Measurements from ENCODE around the gene PPFIBP1.
"Not testable (repeated sequence)": the region's sequence is repeated elsewhere in the genome, so short reads cannot be mapped to it uniquely, and the experiment has no call there.

The PPFIBP1 gene

GRCh38 chr12:27650011-27650410, 126.0 kb downstream of the PPFIBP1 start:
- no peak for ATAC-seq
- H3K4me3 Mint-ChIP-seq, result no peak overlapping the region
- peaks cover 6% of the 10 kb centered on the region for H3K4me1 Mint-ChIP-seq
- H3K27me3 Mint-ChIP-seq, result peaks cover 8% of the 10 kb centered on the region
- no peak overlapping the region for H3K27ac Mint-ChIP-seq
- H3K36me3 Mint-ChIP-seq, result no peaks in the 10 kb centered on the region
- no peaks in the 10 kb centered on the region for H3K9me3 Mint-ChIP-seq

GRCh38 chr12:27651201-27651600, 127.2 kb downstream of the PPFIBP1 start:
- no peak overlapping the region for H3K4me3 Mint-ChIP-seq
- peaks cover 6% of the 10 kb centered on the region for H3K4me1 Mint-ChIP-seq
- peaks cover 8% of the 10 kb centered on the region for H3K27me3 Mint-ChIP-seq
- no peak overlapping the region for H3K27ac Mint-ChIP-seq
- H3K9me3 Mint-ChIP-seq, result no peaks in the 10 kb centered on the region
- no peaks in the 10 kb centered on the region for H3K36me3 Mint-ChIP-seq
- ATAC-seq, result no peak

DNA sequence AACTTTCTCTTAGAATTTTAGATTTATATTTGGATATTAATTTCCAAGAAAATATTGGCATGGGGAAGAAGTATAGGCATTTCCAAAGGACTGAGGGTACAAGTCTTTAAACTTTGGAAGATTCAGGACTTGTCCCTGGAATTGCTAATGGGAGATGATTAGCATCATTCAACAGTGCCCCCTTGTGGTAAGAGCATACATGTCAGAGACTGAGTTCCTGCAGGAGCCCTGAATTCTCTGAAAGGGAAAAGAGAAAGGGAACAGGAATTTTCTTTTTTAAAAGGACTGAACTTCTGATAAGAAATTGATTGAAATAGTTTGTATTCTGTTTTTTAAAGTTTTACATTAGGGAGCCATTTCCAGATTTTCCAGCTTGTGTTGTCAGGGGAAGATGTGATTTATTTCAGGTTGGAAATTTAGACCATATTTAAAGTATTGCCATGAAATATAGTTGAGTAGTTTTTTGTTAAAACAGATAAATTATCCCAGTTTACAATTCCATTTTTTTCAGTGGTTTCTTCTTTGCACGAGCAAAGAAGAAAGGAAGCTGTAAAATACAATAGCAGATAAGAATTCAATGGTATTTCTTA, 128.3 kb downstream of the PPFIBP1 start:
- H3K36me3 Mint-ChIP-seq, result no peaks in the 10 kb centered on the region
- H3K4me1 Mint-ChIP-seq, result peaks cover 6% of the 10 kb centered on the region
- no peak for ATAC-seq
- H3K9me3 Mint-ChIP-seq, result no peaks in the 10 kb centered on the region
- peaks cover 8% of the 10 kb centered on the region for H3K27me3 Mint-ChIP-seq
- no peak overlapping the region for H3K4me3 Mint-ChIP-seq
- H3K27ac Mint-ChIP-seq, result no peak overlapping the region

DNA sequence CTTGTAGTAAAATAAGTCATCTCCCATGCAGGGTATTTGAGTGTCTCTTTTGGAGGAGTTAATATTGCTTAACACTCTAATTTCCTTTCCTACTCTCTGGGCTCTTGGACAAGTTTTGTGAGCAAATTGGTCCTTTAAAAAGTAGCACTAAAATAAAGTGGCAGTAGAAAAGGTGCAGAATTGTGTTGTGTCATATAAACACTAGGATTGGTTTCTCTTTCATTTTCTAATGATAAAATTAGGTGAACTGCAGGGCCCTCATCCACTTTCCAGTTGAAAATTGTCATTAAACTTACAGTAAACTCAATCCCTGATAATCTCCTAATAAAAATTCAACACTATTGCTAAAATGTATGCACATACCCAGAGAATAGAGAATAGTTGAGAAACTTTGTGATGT, 129.7 kb downstream of the PPFIBP1 start:
- no peak overlapping the region for H3K4me3 Mint-ChIP-seq
- H3K4me1 Mint-ChIP-seq, result peaks cover 6% of the 10 kb centered on the region
- no peaks in the 10 kb centered on the region for H3K36me3 Mint-ChIP-seq
- no peak overlapping the region for H3K27ac Mint-ChIP-seq
- H3K9me3 Mint-ChIP-seq, result no peaks in the 10 kb centered on the region
- no peak for ATAC-seq
- H3K27me3 Mint-ChIP-seq, result peaks cover 8% of the 10 kb centered on the region

DNA sequence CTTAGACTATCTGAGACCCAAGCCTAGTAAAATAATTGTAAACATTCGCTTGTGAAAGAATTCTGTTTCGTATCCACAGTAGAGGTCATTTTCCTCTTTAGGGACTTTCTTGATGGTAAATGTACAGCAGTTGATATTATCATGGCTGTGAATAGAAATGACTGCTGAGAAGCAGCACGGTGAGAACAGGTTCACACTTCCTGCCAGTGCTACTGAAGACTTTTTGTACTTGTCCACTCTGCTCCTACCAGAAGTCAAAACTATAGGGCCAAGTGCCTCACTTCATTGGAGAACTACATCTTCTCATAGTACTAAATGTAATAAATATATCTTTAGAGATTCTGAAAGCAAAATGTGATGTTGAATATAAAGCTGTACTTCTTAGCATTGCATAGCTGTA, 131.5 kb downstream of the PPFIBP1 start:
- not testable (repeated sequence) for H3K4me3 Mint-ChIP-seq, H3K27ac Mint-ChIP-seq, H3K27me3 Mint-ChIP-seq, H3K9me3 Mint-ChIP-seq, H3K36me3 Mint-ChIP-seq, ATAC-seq, H3K4me1 Mint-ChIP-seq

DNA sequence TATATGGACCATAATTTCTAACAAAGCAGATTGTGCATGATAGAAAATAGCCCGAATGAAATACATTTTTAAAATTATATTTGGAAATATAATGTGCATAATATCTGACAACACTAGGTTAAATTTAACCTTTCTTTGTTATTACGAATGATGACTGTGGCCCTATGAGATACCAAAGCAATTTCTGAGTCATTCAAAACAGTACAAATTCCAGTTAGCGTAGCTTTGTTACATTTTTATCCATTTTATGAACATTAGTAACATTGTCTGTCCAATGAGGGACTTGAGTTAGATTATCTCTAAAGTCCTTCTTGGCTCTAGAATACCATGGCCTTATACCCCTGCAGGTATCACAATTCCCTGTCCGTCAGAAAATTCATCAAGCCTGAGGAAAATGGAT, 133.3 kb downstream of the PPFIBP1 start:
- Mint-ChIP-seq H3K4me1 (peaks cover 2% of the 10 kb centered on the region), H3K36me3 (no peaks in the 10 kb centered on the region), H3K27ac (no peak overlapping the region), H3K27me3 (peaks cover 4% of the 10 kb centered on the region), H3K4me3 (no peak overlapping the region), H3K9me3 (no peaks in the 10 kb centered on the region)
- ATAC-seq, result no peak

DNA sequence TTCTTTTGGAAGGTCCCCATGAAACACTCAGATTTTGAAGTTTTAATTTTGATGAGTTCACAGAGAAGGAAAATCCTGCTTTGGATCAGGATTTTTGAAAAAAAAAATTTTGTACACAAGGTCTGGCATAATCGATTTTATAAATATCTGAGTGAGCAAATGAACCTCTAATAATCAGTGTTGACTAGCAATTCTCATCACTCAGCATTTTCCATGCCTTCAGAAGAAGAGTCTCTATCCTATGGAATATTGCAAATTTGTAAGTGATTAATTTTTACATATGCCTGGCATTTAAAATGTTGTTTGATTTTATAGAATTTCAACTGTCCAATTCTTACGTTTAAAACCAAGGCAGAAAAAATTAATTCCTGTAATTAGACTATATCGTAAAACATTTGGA, 141.7 kb downstream of the PPFIBP1 start:
- no peak overlapping the region for H3K27ac Mint-ChIP-seq

DNA sequence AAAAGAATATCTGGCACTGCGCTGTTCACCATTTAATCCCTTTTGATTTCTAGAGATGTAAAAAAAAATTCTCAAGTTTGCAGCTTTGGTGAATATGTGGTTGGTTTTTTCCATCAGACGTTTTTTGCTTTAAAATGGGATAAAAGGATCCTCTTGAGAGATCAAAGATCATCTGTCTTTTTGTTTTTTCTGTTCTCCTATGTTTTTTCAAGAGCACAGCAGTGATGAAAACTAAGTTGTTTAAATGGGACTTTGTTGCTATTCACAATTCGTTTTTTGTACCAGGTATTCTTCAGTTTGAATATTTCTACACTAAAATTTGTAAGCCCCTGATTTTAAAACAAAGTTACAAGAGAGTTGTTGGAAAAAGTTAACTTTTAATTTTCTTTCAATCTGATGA, 142.5 kb downstream of the PPFIBP1 start:
- Mint-ChIP-seq H3K27ac (no peak overlapping the region), H3K4me1 (no peaks in the 10 kb centered on the region), H3K36me3 (no peaks in the 10 kb centered on the region), H3K27me3 (no peaks in the 10 kb centered on the region), H3K4me3 (no peak overlapping the region), H3K9me3 (no peaks in the 10 kb centered on the region)
- no peak for ATAC-seq

More for the DNA sequence above, 141.7 kb downstream of the PPFIBP1 start:
- H3K4me3 Mint-ChIP-seq, result no peak overlapping the region
- H3K4me1 Mint-ChIP-seq, result no peaks in the 10 kb centered on the region
- no peaks in the 10 kb centered on the region for H3K36me3 Mint-ChIP-seq
- no peak for ATAC-seq
- H3K9me3 Mint-ChIP-seq, result no peaks in the 10 kb centered on the region
- no peaks in the 10 kb centered on the region for H3K27me3 Mint-ChIP-seq

DNA sequence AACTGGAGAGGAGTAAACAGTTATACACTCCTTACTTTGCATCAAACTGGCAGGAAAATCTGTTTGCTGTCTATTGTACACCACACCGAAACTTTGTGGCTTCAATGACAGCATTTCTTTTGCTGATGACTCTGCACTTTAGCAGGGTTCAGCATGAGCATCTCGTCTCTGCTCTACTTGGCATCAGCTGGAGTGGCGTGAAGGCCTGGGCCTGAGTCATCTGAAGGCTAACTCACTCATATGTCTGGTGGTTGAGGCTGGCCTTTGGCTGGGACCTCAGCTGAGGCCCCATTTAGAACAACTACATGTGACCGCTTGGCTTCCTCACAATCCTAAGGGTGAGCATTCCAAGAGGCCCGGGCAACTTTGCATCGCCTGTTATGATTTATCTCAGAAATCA, 143.5 kb downstream of the PPFIBP1 start:
- no peaks in the 10 kb centered on the region for H3K9me3 Mint-ChIP-seq
- no peak overlapping the region for H3K4me3 Mint-ChIP-seq
- peak; percentile 34 for ATAC-seq
- no peaks in the 10 kb centered on the region for H3K27me3 Mint-ChIP-seq
- H3K27ac Mint-ChIP-seq, result no peak overlapping the region
- H3K4me1 Mint-ChIP-seq, result no peaks in the 10 kb centered on the region
- no peaks in the 10 kb centered on the region for H3K36me3 Mint-ChIP-seq

DNA sequence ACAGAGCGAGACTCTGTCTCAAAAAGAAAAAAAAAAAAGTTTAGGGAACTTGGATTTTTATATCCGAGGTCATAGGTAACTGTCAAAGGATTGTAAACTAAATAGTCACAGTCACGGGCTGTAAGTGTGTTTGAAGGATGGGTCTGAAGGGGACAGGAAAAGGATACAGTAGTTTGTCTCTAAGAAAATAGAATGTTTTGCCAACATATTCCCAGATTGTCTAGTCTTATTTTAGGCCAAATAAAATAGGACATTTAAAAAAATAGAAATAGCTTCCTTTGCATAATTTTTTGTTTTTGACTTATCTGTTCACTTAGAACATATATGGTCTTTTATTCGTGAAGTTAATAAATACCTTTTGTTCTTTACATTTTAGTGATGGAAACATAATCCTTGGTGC, 148.0 kb downstream of the PPFIBP1 start:
- no peak for ATAC-seq
- H3K27me3 Mint-ChIP-seq, result no peaks in the 10 kb centered on the region
- H3K27ac Mint-ChIP-seq, result no peak overlapping the region
- H3K36me3 Mint-ChIP-seq, result no peaks in the 10 kb centered on the region
- no peaks in the 10 kb centered on the region for H3K4me1 Mint-ChIP-seq
- no peak overlapping the region for H3K4me3 Mint-ChIP-seq
- H3K9me3 Mint-ChIP-seq, result no peaks in the 10 kb centered on the region

DNA sequence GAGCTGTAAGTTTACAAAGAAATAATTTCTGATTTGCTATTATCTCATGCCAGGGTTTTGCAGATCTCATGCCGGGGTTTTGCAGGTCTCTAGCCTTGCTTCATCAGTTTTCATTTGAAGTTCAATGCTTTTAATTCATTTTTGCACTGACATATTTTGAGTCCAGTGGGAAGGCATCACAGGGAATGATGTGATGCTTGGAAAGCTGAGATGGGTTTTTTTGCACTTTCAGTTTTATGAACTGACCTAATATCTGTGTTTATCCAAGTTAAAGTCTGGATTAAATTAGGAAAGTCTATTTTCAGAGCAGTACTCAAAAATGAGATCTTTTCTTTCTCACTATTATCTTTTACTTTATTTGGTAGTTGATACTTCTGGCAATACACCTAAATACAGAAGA, 148.6 kb downstream of the PPFIBP1 start:
- Mint-ChIP-seq H3K4me3 (no peak overlapping the region), H3K9me3 (no peaks in the 10 kb centered on the region), H3K27me3 (no peaks in the 10 kb centered on the region), H3K4me1 (no peaks in the 10 kb centered on the region), H3K27ac (no peak overlapping the region), H3K36me3 (no peaks in the 10 kb centered on the region)
- no peak for ATAC-seq

DNA sequence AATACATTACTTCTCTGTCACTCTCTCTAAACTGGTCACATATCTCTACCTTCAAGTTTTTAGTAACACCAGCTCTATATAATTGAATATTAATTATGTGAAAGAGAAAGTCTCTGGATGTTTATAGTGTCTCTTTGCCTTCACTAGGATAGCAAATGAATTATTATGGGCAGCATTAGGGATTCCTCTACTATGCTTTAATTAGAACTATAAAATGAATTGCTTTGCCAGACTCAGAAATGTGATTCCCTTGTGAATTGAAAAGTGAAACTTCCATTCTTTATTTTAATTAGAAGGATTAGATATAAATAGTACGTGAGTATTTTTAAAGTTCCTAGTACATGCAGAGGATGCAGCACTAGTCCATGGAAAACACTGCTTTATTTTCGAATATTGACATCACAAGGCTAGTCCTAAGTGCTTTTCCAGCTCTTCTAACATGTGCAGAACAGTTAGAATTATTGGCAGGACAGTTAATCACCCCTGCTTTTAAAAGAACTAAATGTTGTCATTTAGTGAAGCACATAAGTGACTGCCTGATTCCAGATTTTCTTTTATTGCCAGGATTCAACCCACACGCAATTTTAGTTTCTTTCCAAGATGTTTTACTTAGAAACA, 149.2 kb downstream of the PPFIBP1 start:
- Mint-ChIP-seq H3K9me3 (no peaks in the 10 kb centered on the region), H3K27me3 (no peaks in the 10 kb centered on the region), H3K36me3 (no peaks in the 10 kb centered on the region), H3K27ac (no peak overlapping the region), H3K4me3 (no peak overlapping the region), H3K4me1 (no peaks in the 10 kb centered on the region)
- ATAC-seq, result no peak

DNA sequence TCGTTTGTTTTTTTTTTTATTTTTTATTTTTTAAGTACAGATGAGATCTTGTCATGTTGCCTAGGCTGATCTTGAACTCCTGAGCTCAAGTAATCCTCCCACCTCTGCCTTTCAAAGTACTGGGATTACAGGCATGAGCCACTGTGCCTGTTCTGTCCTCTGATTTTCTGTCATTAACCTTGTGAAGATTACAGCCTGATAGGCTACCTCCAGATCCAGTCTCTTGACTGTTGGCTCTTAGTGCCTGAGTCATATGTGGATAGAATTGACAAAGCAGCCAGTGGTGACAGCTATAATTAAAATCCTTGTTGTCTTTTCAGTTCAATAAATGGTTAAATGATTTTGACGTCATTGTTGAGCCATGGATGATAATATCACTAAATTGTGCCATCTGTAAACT, 151.0 kb downstream of the PPFIBP1 start:
- Mint-ChIP-seq H3K27me3 (no peaks in the 10 kb centered on the region), H3K4me1 (no peaks in the 10 kb centered on the region), H3K4me3 (no peak overlapping the region), H3K36me3 (peaks cover 4% of the 10 kb centered on the region), H3K9me3 (no peaks in the 10 kb centered on the region), H3K27ac (no peak overlapping the region)
- ATAC-seq, result no peak

DNA sequence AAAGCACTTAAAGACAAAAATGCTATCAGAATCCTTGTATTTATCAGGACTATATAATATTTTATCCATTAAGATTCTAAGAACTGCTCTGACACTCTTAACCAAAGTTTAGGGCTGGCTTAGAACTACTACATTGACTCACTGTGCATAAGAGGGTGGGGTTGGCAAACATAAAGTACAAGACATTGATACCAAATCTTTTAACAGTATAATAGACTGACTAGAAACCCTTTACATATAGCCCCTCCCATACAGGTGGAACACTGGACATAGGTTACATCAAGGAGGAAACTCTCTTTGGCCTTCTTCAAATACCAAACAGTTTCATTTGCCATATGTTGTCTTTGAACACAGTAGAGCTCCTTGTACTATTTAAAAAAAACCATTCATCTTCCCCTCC, 156.6 kb downstream of the PPFIBP1 start:
- no peaks in the 10 kb centered on the region for H3K4me1 Mint-ChIP-seq
- no peak overlapping the region for H3K4me3 Mint-ChIP-seq
- no peak for ATAC-seq
- H3K27me3 Mint-ChIP-seq, result no peaks in the 10 kb centered on the region
- no peak overlapping the region for H3K27ac Mint-ChIP-seq
- peaks cover 7% of the 10 kb centered on the region for H3K36me3 Mint-ChIP-seq
- H3K9me3 Mint-ChIP-seq, result no peaks in the 10 kb centered on the region

- no peak overlapping the region for H3K4me3 Mint-ChIP-seq
- ATAC-seq, result no peak
- no peaks in the 10 kb centered on the region for H3K27me3 Mint-ChIP-seq
- H3K36me3 Mint-ChIP-seq, result peaks cover 7% of the 10 kb centered on the region
- H3K27ac Mint-ChIP-seq, result no peak overlapping the region
- no peaks in the 10 kb centered on the region for H3K9me3 Mint-ChIP-seq
- H3K4me1 Mint-ChIP-seq, result no peaks in the 10 kb centered on the region
Measured at GRCh38 chr12:27682534-27682933, 158.5 kb downstream of the PPFIBP1 start.

- Mint-ChIP-seq H3K36me3 (no peaks in the 10 kb centered on the region), H3K4me3 (no peak overlapping the region), H3K4me1 (peaks cover 6% of the 10 kb centered on the region), H3K27me3 (no peaks in the 10 kb centered on the region), H3K27ac (no peak overlapping the region), H3K9me3 (no peaks in the 10 kb centered on the region)
- no peak for ATAC-seq
Measured at GRCh38 chr12:27685274-27685673, 161.3 kb downstream of the PPFIBP1 start.
